Left renal cortex interstitium (tissue), 4 donors: Measurements from ENCODE around the gene SERPINB2. TPM values are rescaled to one million over a fixed set of nuclear protein-coding genes. Genes with fewer than 3 reads are reported as not detected.
"Not testable (repeated sequence)": the region's sequence is repeated elsewhere in the genome, so short reads cannot be mapped to it uniquely, and the experiment has no call there.

Experiments used
- DNase-seq, 4 donors: peaks; one replicate each; pipeline ENCODE4 v3.0.0-alpha.2; 2013; ENCODE audit warnings: low read depth in 4 of 4, low spot score in 2 of 4, missing footprints in 1 of 4
- polyA plus RNA-seq, 4 donors: library from polyadenylated mRNA; unstranded; fragments of 120-200 nt; gene quantifications; one replicate each; pipeline ENCODE4 v1.2.1, GENCODE V29; 2013; ENCODE audit not compliant: insufficient read length in 4 of 4

The SERPINB2 gene
- polyA plus RNA-seq, 4 donors = 0.09 to 0.27 (median 0.14) TPM

- DNase-seq = no peak
These were observed 43.4 kb downstream of the SERPINB2 start for GRCh38 chr18:63930773-63931354.

GRCh38 chr18:63936156-63936931, 48.8 kb downstream of the SERPINB2 start:
- DNase-seq = peak; percentile 31 to 65 (median 43)

- no peak for DNase-seq
These were observed 49.5 kb downstream of the SERPINB2 start for GRCh38 chr18:63936932-63937393.

- DNase-seq = no peak
These were observed 52.5 kb downstream of the SERPINB2 start for GRCh38 chr18:63940008-63940407.

DNA sequence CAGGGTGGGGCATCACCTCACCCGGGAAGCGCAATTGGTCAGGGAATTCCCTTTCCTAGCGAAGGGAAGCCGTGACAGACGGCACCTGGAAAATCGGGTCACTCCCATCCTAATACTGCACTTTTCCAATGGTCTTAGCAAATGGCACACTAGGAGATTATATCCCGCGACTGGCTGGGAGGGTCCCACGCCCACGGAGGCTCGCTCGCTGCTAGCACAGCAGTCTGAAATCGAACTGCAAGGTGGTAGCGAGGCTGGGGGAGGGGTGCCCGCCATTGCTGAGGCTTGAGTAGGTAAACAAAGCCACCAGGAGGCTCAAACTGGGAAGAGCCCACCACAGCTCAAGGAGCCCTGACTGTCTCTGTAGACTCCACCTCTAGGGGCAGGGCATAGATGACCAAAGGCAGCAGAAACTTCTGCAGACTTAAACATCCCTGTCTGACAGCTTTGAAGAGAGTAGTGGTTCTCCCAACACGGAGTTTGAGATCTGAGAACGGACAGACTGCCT, 53.1 kb downstream of the SERPINB2 start:
- DNase-seq = not testable (repeated sequence)

GRCh38 chr18:63947051-63947790, 59.7 kb downstream of the SERPINB2 start:
- no peak for DNase-seq

- no peak for DNase-seq
These were observed 61.7 kb downstream of the SERPINB2 start, which contains the start of gene HMSD for GRCh38 chr18:63949068-63949737. TSS of gene HMSD (plus strand) at chr18:63949301. CDS start at chr18:63953456, 4,155 bp downstream.

- DNase-seq = no peak
These were observed 63.8 kb downstream of the SERPINB2 start for GRCh38 chr18:63951302-63951705.

Other genes with a start within 250 kb of the SERPINB2 start
- under 1 TPM in 2 of 4 donors, not detected in 2; 0.08 TPM for gene SERPINB4, start 243.4 kb upstream of the SERPINB2 start, polyA plus RNA-seq
- under 1 TPM in 2 of 4 donors, not detected in 2; 0.13 TPM for gene SERPINB3, start 225.8 kb upstream of the SERPINB2 start, polyA plus RNA-seq
- not detected for gene SERPINB11, start 184.7 kb upstream of the SERPINB2 start, polyA plus RNA-seq
- under 1 TPM; 0.20 to 0.65 (median 0.54) TPM for gene SERPINB7, start 112.3 kb upstream of the SERPINB2 start, polyA plus RNA-seq
- under 1 TPM; 0.19 to 0.38 (median 0.35) TPM for gene SERPINB10, start 20.3 kb downstream of the SERPINB2 start, polyA plus RNA-seq
- gene HMSD, start 61.6 kb downstream of the SERPINB2 start, polyA plus RNA-seq = 1 to 10 TPM; 1.2 to 2.2 (median 1.6) TPM
- 1 to 10 TPM; 3.4 to 4.5 (median 3.6) TPM for gene SERPINB8, start 82.4 kb downstream of the SERPINB2 start, polyA plus RNA-seq